ENCODE data around the gene ARHGAP9.

Gene ARHGAP9

GRCh38 chr12:57471661-57472060, 8.0 kb downstream of the ARHGAP9 start:
- DNase-seq = no peak

DNA sequence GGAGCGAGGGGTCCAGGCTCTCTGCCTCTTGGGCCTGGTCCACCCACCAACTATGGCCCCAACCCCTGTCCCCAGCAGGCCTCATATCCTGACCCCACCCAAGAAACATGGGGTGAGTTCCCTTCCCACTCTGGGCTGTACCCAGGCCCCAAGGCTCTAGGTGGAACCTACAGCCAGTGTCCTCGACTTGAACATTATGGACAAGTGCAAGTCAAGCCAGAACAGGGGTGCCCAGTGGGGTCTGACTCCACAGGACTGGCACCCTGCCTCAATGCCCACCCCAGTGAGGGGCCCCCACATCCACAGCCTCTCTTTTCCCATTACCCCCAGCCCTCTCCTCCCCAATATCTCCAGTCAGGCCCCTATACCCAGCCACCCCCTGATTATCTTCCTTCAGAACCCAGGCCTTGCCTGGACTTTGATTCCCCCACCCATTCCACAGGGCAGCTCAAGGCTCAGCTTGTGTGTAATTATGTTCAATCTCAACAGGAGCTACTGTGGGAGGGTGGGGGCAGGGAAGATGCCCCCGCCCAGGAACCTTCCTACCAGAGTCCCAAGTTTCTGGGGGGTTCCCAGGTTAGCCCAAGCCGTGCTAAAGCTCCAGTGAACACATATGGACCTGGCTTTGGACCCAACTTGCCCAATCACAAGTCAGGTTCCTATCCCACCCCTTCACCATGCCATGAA, 8.6 kb downstream of the ARHGAP9 start:
- DNase-seq = no peak

DNA sequence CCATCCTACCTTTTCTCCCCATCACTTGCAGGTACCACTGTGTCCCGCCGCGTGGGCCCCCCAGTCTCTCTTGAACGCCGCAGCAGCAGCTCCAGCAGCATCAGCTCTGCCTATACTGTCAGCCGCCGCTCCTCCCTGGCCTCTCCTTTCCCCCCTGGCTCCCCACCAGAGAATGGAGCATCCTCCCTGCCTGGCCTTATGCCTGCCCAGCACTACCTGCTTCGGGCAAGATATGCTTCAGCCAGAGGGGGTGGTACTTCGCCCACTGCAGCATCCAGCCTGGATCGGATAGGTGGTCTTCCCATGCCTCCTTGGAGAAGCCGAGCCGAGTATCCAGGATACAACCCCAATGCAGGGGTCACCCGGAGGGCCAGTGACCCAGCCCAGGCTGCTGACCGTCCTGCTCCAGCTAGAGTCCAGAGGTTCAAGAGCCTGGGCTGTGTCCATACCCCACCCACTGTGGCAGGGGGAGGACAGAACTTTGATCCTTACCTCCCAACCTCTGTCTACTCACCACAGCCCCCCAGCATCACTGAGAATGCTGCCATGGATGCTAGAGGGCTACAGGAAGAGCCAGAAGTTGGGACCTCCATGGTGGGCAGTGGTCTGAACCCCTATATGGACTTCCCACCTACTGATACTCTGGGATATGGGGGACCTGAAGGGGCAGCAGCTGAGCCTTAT, 9.2 kb downstream of the ARHGAP9 start:
- no peak for DNase-seq

DNA sequence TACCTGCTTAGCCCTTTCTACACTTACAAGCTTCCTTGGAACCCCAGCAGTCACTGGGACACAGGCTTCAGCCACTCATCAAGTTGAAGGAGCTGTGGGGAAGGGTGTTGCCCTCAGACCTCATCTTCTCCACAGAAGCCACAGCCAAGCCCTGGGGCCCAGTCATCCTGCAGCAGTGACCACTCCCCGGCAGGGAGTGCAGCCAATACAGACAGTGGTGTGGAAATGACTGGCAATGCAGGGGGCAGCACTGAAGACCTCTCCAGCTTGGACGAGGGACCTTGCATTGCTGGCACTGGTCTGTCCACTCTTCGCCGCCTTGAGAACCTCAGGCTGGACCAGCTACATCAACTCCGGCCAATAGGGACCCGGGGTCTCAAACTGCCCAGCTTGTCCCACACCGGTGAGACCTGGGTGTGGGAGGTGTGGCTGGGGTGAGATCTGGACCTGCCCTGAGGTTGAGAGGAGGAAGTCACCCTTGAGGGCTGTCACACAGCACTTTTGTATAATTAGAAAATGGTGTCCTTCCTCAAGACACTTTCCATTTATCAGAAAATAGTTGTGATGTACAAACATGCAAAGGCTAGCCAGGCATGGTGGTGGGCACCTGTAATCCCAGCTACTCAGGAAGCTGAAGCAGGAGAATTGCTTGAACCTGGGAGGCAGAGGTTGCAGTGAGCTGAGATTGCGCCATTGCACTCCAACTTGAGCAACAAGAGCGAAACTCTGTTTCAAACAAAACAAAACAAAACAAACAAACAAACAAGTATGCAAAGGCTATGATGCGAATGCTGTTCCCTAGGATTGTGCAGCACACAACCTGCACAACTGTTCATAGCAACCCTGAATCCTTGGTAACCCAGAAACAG, 10.1 kb downstream of the ARHGAP9 start:
- no peak for DNase-seq

DNA sequence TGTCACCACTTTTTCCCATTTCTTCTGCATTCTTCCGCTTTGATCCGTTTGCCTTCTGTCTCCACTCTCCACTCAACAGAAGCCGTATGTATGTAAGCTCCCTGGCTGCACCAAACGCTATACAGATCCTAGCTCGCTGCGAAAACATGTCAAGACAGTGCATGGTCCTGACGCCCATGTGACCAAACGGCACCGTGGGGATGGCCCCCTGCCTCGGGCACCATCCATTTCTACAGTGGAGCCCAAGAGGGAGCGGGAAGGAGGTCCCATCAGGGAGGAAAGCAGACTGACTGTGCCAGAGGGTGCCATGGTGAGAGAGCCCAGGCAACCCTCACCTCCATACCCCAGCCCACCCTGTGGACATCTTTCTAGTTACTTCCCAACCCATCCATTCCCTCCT, 11.8 kb downstream of the ARHGAP9 start:
- DNase-seq = no peak

DNA sequence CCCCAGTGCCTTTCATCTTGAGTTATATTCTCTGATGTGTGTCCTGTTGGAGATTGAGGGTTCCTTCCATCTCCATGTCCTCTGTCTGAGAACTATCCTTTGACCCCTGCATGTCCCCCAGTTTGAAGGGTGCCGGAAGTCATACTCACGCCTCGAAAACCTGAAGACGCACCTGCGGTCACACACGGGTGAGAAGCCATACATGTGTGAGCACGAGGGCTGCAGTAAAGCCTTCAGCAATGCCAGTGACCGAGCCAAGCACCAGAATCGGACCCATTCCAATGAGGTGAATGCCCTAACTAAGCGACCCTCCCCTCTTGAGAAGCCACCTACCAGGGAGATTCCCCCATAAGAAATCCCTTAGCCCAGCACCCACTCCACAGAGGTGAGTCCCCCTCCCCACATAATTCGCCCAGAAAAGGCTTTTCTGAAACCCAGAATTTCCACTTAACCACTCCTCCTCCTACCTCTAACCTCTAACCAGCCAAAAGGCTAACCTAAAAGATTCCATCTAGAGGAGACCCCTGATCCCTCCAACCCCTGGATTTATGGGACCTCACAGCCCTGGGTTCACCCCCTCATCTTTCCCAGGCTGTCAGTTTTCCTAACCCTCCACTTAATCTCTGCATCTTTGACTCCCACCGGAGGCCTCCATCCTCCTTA, 12.3 kb downstream of the ARHGAP9 start:
- DNase-seq = no peak

DNA sequence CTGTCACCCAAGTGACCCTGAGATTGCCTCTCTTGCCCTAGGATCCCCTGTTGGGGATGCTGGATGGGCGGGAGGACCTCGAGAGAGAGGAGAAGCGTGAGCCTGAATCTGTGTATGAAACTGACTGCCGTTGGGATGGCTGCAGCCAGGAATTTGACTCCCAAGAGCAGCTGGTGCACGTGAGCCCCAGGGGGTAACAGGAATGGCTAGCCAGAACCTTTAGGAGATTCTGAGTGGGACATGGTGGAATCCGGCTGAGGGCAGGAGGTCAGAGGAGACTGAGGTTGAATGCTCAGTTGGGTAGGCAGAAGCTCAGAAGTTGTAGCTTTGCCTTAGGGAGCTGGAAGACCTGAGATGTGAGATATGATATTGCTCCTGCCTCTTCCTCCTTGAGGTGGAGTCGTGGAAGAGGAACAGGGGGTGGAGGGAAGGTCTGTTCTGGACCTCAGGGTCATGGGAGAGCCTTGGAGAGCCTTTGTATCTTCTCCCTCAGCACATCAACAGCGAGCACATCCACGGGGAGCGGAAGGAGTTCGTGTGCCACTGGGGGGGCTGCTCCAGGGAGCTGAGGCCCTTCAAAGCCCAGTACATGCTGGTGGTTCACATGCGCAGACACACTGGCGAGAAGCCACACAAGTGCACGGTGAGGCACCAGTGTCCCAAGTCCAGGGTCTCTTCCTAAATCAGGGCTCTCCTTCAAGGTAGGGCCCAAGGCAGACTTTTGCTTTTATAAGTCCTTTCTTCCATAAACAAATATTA, 13.7 kb downstream of the ARHGAP9 start:
- DNase-seq = no peak

DNA sequence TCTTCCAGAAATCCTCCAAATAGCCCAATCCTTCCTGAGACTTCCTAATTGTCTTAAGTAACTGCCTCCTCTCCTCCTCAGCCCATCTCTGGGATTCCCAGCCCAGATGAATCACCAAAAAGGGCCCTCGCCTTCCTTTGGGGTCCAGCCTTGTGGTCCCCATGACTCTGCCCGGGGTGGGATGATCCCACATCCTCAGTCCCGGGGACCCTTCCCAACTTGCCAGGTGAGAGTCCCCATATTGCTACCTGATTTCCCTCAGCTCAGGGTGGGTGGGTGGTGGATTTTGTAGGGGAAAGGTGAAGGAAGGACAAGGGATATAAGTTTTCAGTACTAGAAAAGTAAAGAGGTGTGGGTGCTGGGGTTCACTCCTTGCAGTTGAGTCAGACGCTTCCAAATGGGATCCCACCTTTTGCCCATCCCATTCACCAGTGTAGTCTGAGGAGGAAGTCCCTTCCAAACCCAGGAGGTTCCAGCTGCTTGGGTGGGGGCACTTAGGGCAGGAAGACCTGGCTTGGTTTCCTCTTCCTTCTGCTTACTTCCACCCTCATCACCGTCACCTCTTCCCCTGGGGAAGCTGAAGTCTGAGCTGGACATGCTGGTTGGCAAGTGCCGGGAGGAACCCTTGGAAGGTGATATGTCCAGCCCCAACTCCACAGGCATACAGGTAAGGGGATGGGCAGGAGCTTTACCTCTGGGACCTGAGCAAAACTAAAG, 14.5 kb downstream of the ARHGAP9 start:
- DNase-seq = no peak

GRCh38 chr12:57464569-57464968, 15.1 kb downstream of the ARHGAP9 start:
- DNase-seq = no peak

DNA sequence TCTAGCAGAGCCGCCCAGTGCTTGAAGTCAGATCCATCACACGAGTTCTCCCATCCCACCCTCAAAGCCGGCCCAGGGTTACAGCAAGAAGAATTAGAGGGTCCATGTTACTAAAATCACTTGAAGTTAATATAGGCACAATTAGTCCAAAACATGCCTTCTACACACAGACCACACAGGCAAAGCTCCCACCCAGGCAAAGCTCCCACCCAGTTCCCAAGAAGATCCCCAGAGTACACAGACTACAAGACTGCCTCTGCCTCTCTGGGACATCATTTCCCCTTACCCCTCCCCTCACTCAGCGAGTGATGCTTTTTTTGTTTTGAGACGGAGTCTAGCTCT, 16.8 kb downstream of the ARHGAP9 start:
- DNase-seq = no peak

GRCh38 chr12:57462251-57462911, 17.3 kb downstream of the ARHGAP9 start:
- peak; percentile 93 for DNase-seq

DNA sequence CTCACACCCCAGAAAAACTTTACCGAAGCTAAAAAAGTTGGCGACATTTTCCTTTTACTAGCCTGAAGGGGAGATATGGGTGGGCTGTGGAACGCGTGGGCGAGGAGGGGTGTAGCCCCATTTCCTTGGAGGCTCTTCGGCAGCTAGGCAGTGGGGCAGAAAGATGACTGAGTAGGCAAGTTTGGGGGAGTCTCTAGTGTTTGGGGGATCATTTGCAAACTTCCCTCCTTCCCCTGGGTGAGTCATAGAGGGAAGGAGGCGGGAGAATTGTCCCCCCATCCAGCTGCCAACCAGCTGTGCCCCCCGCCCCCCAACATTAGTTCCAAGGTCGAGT, 17.8 kb downstream of the ARHGAP9 start:
- peak; percentile 68 for DNase-seq

DNA sequence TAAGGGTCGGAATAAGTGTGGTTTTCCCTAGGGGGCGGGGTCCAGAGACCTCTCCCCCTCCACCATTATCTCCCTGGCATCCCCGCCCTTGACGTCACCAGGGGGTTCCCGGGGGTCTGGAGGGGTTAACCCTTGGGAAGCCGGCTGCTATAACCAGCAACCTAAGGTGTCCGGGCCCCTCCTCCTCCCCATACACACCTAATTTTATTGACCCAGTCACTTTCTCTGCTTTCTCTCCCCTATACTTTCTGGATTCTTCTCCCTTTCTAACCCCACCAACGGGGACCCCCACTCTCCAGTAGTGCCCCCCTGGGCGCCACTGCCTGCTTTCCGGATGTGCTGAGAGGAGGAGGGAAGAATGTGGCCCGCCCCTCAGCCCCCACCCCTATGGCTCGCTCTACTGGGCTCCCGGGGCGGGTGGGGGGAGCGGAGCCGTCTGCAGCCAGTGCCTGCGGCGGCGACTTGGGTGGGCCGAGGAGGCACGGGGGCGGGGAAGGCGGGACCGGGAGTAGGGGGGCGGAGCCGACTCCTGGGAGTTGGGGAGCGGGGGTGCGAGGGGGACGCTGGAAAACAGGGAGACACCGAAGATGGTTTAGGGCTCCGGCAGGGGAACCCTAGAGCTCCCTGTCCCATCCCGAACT, 18.3 kb downstream of the ARHGAP9 start:
- no peak for DNase-seq

GRCh38 chr12:57460841-57461275, 18.8 kb downstream of the ARHGAP9 start:
- DNase-seq = peak; percentile 89

DNA sequence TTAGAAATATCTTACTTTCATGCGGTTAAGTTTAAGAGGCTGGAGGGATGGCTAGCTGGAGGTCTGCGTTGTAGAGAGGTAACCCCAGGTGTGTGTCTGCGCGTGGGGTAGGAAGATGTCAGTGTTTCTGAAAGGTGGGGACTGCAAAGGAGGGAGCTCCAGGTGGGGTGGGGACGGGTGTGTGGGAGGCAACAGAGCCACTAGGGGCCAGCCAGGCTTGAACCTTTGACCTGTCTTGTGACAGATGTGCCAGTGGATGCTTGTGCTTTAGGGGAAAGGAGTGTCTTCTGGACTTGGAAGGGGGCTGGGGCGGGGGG, 19.2 kb downstream of the ARHGAP9 start:
- no peak for DNase-seq

- DNase-seq = no peak
Measured at GRCh38 chr12:57459750-57460467, 19.8 kb downstream of the ARHGAP9 start, which contains the start of gene GLI1. GLI1 (plus strand) TSS chr12:57459785; CDS start chr12:57463692, 3,907 bp downstream.

DNA sequence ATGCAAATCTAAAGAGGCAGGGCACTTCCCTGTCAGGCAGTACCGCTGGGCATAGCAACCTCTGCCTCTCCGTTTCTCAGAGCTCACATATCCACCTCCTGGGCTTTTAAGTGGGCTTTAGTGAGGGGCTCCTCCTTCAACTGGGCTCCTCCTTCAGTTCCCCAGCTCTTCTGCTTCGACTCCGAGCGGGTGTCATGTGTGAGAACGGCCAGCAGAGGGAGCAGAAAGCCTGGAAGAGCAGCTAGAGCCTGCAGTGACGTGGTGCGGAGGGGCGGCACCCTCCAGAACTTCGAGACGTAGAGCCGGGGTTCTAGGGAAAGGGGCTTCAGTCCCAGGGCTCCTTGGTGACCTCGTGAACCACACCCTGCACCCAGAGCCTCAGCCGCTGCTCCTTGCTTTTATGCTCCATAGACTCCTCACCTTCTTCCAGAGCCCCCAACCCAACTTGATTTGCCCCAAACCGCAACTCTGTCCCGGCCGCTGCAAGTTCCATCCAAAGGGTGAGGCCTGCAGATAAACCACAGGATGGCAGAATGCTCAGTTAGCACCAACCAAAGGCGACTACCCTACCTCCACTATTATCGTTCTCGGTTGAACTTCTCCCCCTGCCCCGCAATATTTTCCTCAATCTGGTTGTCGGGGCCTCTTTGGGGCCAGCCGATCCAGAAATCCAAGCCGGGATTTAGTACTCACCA, 20.5 kb downstream of the ARHGAP9 start:
- peak; percentile 96 for DNase-seq

- no peak for DNase-seq
Measured at GRCh38 chr12:57458665-57459054, 21.0 kb downstream of the ARHGAP9 start.

- no peak for DNase-seq
Measured at GRCh38 chr12:57456737-57457490, 22.8 kb downstream of the ARHGAP9 start.
